ENCODE data around the gene ZBTB18.

GRCh38 chr1:244067893-244068292 is 16.8 kb downstream of the ZBTB18 start:
- 0 out of 2 replicates have a peak, but pooled peaks have one; percentile 41 for TF ChIP-seq MAX (IDR thresholded peaks at IDR 0.05)
- no peak for TF ChIP-seq POLR2A (IDR thresholded peaks at IDR 0.05; ENCODE audit: low read length)
- no peak for TF ChIP-seq KDM5A (IDR thresholded peaks at IDR 0.05)
- TF ChIP-seq CTCF (IDR thresholded peaks at IDR 0.05), result no peak
- TF ChIP-seq NR3C1 (IDR thresholded peaks at IDR 0.05), result no peak
- TF ChIP-seq MAZ (IDR thresholded peaks at IDR 0.05; ENCODE audit: borderline replicate concordance, low read depth, low read length), result no peak
- TF ChIP-seq HOXB5 (CRISPR knock-in tag; IDR thresholded peaks at IDR 0.05), result no peak
- TF ChIP-seq REST (IDR thresholded peaks at IDR 0.05), result no peak
- TF ChIP-seq ZC3H11A (IDR thresholded peaks at IDR 0.05), result no peak
- no peak for TF ChIP-seq USF2 (IDR thresholded peaks at IDR 0.05)
